PC-3 (cell line): ENCODE results near the gene PRAMEF14.
"Not testable (repeated sequence)": the region's sequence is repeated elsewhere in the genome, so short reads cannot be mapped to it uniquely, and the experiment has no call there.

Experiments used
- EZH2 ChIP-seq: fragments of 300-600 bp; sonication (generic); IDR thresholded peaks from one replicate; pipeline ENCODE4 v1.6.1; 2017; ENCODE audit warnings: antibody characterized with exemption, mild to moderate bottlenecking, low read length; ENCODE audit not compliant: unreplicated experiment
- EZH2phosphoT487 ChIP-seq: fragments of 300-600 bp; sonication (generic); IDR thresholded peaks from 2 replicates; pipeline ENCODE4 v1.6.1; 2018; ENCODE audit warnings: mild to moderate bottlenecking, antibody characterized with exemption, low read length, borderline replicate concordance
- TF ChIP-seq, protein P1 (sequence below): fragments of 300-600 bp; sonication (generic); conservative IDR thresholded peaks from 2 replicates; pipeline ENCODE4 v1.5.1; 2017; ENCODE audit warnings: antibody characterized with exemption, low read depth, mild to moderate bottlenecking, low read length

- TF ChIP-seq, protein P1, sequence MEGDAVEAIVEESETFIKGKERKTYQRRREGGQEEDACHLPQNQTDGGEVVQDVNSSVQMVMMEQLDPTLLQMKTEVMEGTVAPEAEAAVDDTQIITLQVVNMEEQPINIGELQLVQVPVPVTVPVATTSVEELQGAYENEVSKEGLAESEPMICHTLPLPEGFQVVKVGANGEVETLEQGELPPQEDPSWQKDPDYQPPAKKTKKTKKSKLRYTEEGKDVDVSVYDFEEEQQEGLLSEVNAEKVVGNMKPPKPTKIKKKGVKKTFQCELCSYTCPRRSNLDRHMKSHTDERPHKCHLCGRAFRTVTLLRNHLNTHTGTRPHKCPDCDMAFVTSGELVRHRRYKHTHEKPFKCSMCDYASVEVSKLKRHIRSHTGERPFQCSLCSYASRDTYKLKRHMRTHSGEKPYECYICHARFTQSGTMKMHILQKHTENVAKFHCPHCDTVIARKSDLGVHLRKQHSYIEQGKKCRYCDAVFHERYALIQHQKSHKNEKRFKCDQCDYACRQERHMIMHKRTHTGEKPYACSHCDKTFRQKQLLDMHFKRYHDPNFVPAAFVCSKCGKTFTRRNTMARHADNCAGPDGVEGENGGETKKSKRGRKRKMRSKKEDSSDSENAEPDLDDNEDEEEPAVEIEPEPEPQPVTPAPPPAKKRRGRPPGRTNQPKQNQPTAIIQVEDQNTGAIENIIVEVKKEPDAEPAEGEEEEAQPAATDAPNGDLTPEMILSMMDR = peak; percentile 33; the same call in 1 of the 2 replicates
- TF ChIP-seq EZH2, EZH2phosphoT487: not testable (repeated sequence)
These were observed 21.6 kb upstream of the PRAMEF14 start for GRCh38 chr1:13368544-13368943.
